ENCODE results near the gene CEP162.
"Not testable (repeated sequence)": the region's sequence is repeated elsewhere in the genome, so short reads cannot be mapped to it uniquely, and the experiment has no call there.

The CEP162 gene

DNA sequence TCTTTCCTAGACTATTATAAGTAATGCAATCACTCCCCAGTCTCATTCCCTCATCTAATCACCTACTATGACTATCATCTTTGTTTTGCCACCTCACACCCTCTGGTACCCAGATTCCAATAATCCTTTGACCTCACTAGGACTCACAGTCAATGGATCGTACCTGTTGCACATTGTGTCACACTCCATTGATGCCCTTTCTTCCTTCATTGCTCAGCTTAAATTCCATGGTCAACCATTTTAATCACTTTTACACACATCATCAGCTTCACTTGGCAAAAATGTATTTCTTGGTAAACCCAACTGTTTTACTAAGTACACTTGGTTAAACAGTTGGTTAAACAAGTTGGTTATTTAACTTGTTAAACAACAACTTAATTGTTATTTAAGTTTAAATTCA, 44.0 kb downstream of the CEP162 start:
- H3K36me3 ChIP-seq (ENCODE audit: insufficient read depth, low read length) = peaks cover 11% of the 10 kb centered on the region
- H3K27me3 ChIP-seq (ENCODE audit: control insufficient read depth in 1 of 2, insufficient read depth in 2 of 2, low read length in 2 of 2) = no peaks in the 10 kb centered on the region
- H3K9ac ChIP-seq (ENCODE audit: low read length) = no peak overlapping the region
- no peaks in the 10 kb centered on the region for H3K4me1 ChIP-seq (ENCODE audit: insufficient read depth, low read length)
- no peaks in the 10 kb centered on the region for H3K9me3 ChIP-seq (ENCODE audit: low read length)
- H3K4me3 ChIP-seq (ENCODE audit: low read depth in 1 of 2, low read length in 2 of 2) = no peak overlapping the region
- no peak overlapping the region for H3K27ac ChIP-seq (ENCODE audit: low read depth, low read length)

DNA sequence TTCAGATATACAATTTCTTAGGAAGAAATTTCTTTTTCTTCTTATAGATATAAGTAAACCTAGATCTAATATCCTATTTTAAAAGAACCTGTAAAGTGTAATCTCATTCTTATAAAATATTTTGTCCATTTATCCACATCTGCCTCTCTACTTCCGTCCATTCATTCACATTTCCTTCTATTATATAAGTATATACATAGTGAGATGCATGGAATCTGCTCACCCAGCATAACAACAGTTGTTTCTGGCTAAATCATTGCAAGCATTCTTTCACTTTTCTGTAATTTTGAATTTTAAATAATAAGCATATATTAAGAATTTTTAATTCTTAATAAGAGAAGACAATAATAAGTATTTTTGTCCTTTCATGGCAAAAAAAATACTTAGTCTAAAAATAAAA, 45.4 kb downstream of the CEP162 start:
- no peaks in the 10 kb centered on the region for H3K27me3 ChIP-seq (ENCODE audit: control insufficient read depth in 1 of 2, insufficient read depth in 2 of 2, low read length in 2 of 2)
- H3K27ac ChIP-seq (ENCODE audit: low read depth, low read length) = no peak overlapping the region
- H3K9me3 ChIP-seq (ENCODE audit: low read length) = no peaks in the 10 kb centered on the region
- no peaks in the 10 kb centered on the region for H3K4me1 ChIP-seq (ENCODE audit: insufficient read depth, low read length)
- no peak overlapping the region for H3K9ac ChIP-seq (ENCODE audit: low read length)
- H3K36me3 ChIP-seq (ENCODE audit: insufficient read depth, low read length) = peaks cover 11% of the 10 kb centered on the region
- no peak overlapping the region for H3K4me3 ChIP-seq (ENCODE audit: low read depth in 1 of 2, low read length in 2 of 2)

- Histone ChIP-seq H3K36me3 (ENCODE audit: insufficient read depth, low read length) (peaks cover 4% of the 10 kb centered on the region), H3K27ac (ENCODE audit: low read depth, low read length) (no peak overlapping the region), H3K27me3 (ENCODE audit: control insufficient read depth in 1 of 2, insufficient read depth in 2 of 2, low read length in 2 of 2) (no peaks in the 10 kb centered on the region), H3K9me3 (ENCODE audit: low read length) (no peaks in the 10 kb centered on the region), H3K4me3 (ENCODE audit: low read depth in 1 of 2, low read length in 2 of 2) (no peak overlapping the region), H3K4me1 (ENCODE audit: insufficient read depth, low read length) (no peaks in the 10 kb centered on the region), H3K9ac (ENCODE audit: low read length) (no peak overlapping the region)
These were observed 50.2 kb downstream of the CEP162 start for GRCh38 chr6:84177241-84177640.

GRCh38 chr6:84172574-84172973, 54.9 kb downstream of the CEP162 start:
- H3K27me3 ChIP-seq (ENCODE audit: control insufficient read depth in 1 of 2, insufficient read depth in 2 of 2, low read length in 2 of 2) = no peaks in the 10 kb centered on the region
- peaks cover 6% of the 10 kb centered on the region for H3K36me3 ChIP-seq (ENCODE audit: insufficient read depth, low read length)
- no peak overlapping the region for H3K4me3 ChIP-seq (ENCODE audit: low read depth in 1 of 2, low read length in 2 of 2)
- H3K27ac ChIP-seq (ENCODE audit: low read depth, low read length) = no peak overlapping the region
- H3K4me1 ChIP-seq (ENCODE audit: insufficient read depth, low read length) = no peaks in the 10 kb centered on the region
- no peak overlapping the region for H3K9ac ChIP-seq (ENCODE audit: low read length)
- no peaks in the 10 kb centered on the region for H3K9me3 ChIP-seq (ENCODE audit: low read length)

DNA sequence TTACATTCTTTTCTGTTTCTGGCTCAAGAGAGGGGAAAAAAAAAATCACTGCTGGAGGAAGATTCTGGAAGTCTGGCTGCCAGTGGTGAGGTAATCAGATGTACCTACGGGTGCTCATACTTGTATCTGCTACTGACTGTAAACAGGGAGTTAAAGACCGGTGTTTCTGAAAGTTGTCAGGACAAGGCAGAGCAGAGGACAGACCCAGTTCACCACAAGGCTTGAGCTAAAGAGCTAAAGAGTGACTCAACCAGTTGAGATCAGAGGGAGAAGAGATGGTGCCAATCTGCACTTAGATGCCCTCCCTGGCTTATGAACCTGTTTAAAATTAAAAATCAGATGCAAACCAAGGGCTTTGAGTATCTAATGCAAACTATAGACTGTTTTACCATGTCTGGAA, 55.4 kb downstream of the CEP162 start:
- peaks cover 11% of the 10 kb centered on the region for H3K36me3 ChIP-seq (ENCODE audit: insufficient read depth, low read length)
- no peak overlapping the region for H3K4me3 ChIP-seq (ENCODE audit: low read depth in 1 of 2, low read length in 2 of 2)
- H3K9me3 ChIP-seq (ENCODE audit: low read length) = no peaks in the 10 kb centered on the region
- H3K4me1 ChIP-seq (ENCODE audit: insufficient read depth, low read length) = no peaks in the 10 kb centered on the region
- no peak overlapping the region for H3K9ac ChIP-seq (ENCODE audit: low read length)
- no peaks in the 10 kb centered on the region for H3K27me3 ChIP-seq (ENCODE audit: control insufficient read depth in 1 of 2, insufficient read depth in 2 of 2, low read length in 2 of 2)
- no peak overlapping the region for H3K27ac ChIP-seq (ENCODE audit: low read depth, low read length)

GRCh38 chr6:84167457-84167856, 60.0 kb downstream of the CEP162 start:
- Histone ChIP-seq H3K4me3 (ENCODE audit: low read depth in 1 of 2, low read length in 2 of 2) (no peak overlapping the region), H3K27me3 (ENCODE audit: control insufficient read depth in 1 of 2, insufficient read depth in 2 of 2, low read length in 2 of 2) (no peaks in the 10 kb centered on the region), H3K9ac (ENCODE audit: low read length) (no peak overlapping the region), H3K4me1 (ENCODE audit: insufficient read depth, low read length) (no peaks in the 10 kb centered on the region), H3K36me3 (ENCODE audit: insufficient read depth, low read length) (peaks cover 6% of the 10 kb centered on the region), H3K27ac (ENCODE audit: low read depth, low read length) (no peak overlapping the region), H3K9me3 (ENCODE audit: low read length) (no peaks in the 10 kb centered on the region)

DNA sequence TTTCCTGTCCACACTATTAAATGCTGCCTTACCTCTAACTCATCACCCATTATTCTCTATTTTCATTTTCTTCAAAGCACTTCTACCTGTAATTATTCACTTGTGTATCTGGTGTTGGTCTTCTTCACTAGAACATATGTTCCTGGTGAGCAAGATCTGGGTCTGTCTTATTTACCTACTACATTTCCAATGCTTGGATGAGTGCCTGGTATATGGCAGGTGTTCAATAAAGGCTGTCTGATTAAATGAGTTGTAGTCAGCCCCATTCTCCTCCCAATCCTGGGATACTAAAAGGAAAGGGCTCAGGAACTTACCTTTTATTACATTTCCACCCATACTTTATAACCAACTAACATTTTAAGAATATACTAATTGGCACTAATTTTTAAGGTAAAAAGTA, 61.0 kb downstream of the CEP162 start:
- Histone ChIP-seq H3K27ac (ENCODE audit: low read depth, low read length) (no peak overlapping the region), H3K4me1 (ENCODE audit: insufficient read depth, low read length) (no peaks in the 10 kb centered on the region), H3K9ac (ENCODE audit: low read length) (no peak overlapping the region), H3K27me3 (ENCODE audit: control insufficient read depth in 1 of 2, insufficient read depth in 2 of 2, low read length in 2 of 2) (no peaks in the 10 kb centered on the region), H3K4me3 (ENCODE audit: low read depth in 1 of 2, low read length in 2 of 2) (no peak overlapping the region), H3K36me3 (ENCODE audit: insufficient read depth, low read length) (peaks cover 6% of the 10 kb centered on the region), H3K9me3 (ENCODE audit: low read length) (no peaks in the 10 kb centered on the region)

- H3K4me3 ChIP-seq (ENCODE audit: low read depth in 1 of 2, low read length in 2 of 2); H3K9ac ChIP-seq (ENCODE audit: low read length); H3K4me1 ChIP-seq (ENCODE audit: insufficient read depth, low read length); H3K27me3 ChIP-seq (ENCODE audit: control insufficient read depth in 1 of 2, insufficient read depth in 2 of 2, low read length in 2 of 2); H3K9me3 ChIP-seq (ENCODE audit: low read length); H3K27ac ChIP-seq (ENCODE audit: low read depth, low read length): not testable (repeated sequence)
- H3K36me3 ChIP-seq (ENCODE audit: insufficient read depth, low read length) = peaks cover 11% of the 10 kb centered on the region
These were observed 63.1 kb downstream of the CEP162 start for GRCh38 chr6:84164328-84164727.

GRCh38 chr6:84161190-84161589, 66.3 kb downstream of the CEP162 start:
- Histone ChIP-seq H3K36me3 (ENCODE audit: insufficient read depth, low read length) (peaks cover 12% of the 10 kb centered on the region), H3K27me3 (ENCODE audit: control insufficient read depth in 1 of 2, insufficient read depth in 2 of 2, low read length in 2 of 2) (no peaks in the 10 kb centered on the region), H3K4me3 (ENCODE audit: low read depth in 1 of 2, low read length in 2 of 2) (no peak overlapping the region)

GRCh38 chr6:84156306-84156705, 71.1 kb downstream of the CEP162 start:
- Histone ChIP-seq H3K27me3 (ENCODE audit: control insufficient read depth in 1 of 2, insufficient read depth in 2 of 2, low read length in 2 of 2) (no peaks in the 10 kb centered on the region), H3K9me3 (ENCODE audit: low read length) (no peaks in the 10 kb centered on the region), H3K36me3 (ENCODE audit: insufficient read depth, low read length) (peaks cover 17% of the 10 kb centered on the region), H3K4me3 (ENCODE audit: low read depth in 1 of 2, low read length in 2 of 2) (no peak overlapping the region), H3K4me1 (ENCODE audit: insufficient read depth, low read length) (no peaks in the 10 kb centered on the region), H3K9ac (ENCODE audit: low read length) (no peak overlapping the region), H3K27ac (ENCODE audit: low read depth, low read length) (no peak overlapping the region)

More at GRCh38 chr6:84161190-84161589, 66.3 kb downstream of the CEP162 start:
- H3K9ac ChIP-seq (ENCODE audit: low read length) = no peak overlapping the region
- H3K4me1 ChIP-seq (ENCODE audit: insufficient read depth, low read length) = no peaks in the 10 kb centered on the region
- no peaks in the 10 kb centered on the region for H3K9me3 ChIP-seq (ENCODE audit: low read length)
- no peak overlapping the region for H3K27ac ChIP-seq (ENCODE audit: low read depth, low read length)

DNA sequence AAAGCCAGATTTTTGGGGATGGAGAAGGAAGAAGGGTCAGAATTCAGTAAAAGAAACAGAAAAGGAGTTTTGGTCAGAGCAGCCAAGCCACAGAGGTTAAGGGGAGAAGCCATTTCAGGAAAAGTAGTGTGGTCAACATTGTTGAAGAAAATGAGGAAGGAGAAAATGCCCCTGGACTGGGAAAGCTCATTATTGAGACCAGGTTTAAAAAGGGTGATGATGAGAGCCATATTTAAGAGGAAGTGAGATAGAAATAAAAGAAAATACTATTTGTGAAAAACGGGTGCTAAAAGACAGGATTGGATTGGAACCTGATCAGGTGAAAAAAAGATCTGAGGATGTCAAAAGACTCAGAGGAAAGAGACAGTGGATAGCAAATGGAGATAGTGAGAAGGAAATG, 75.8 kb downstream of the CEP162 start:
- Histone ChIP-seq H3K4me1 (ENCODE audit: insufficient read depth, low read length) (no peaks in the 10 kb centered on the region), H3K4me3 (ENCODE audit: low read depth in 1 of 2, low read length in 2 of 2) (no peak overlapping the region), H3K9me3 (ENCODE audit: low read length) (no peaks in the 10 kb centered on the region), H3K27me3 (ENCODE audit: control insufficient read depth in 1 of 2, insufficient read depth in 2 of 2, low read length in 2 of 2) (no peaks in the 10 kb centered on the region), H3K36me3 (ENCODE audit: insufficient read depth, low read length) (peaks cover 10% of the 10 kb centered on the region), H3K27ac (ENCODE audit: low read depth, low read length) (no peak overlapping the region), H3K9ac (ENCODE audit: low read length) (no peak overlapping the region)

- Histone ChIP-seq H3K4me3 (ENCODE audit: low read depth in 1 of 2, low read length in 2 of 2) (no peak overlapping the region), H3K27me3 (ENCODE audit: control insufficient read depth in 1 of 2, insufficient read depth in 2 of 2, low read length in 2 of 2) (no peaks in the 10 kb centered on the region), H3K4me1 (ENCODE audit: insufficient read depth, low read length) (no peaks in the 10 kb centered on the region), H3K36me3 (ENCODE audit: insufficient read depth, low read length) (peaks cover 10% of the 10 kb centered on the region), H3K9ac (ENCODE audit: low read length) (no peak overlapping the region), H3K9me3 (ENCODE audit: low read length) (no peaks in the 10 kb centered on the region), H3K27ac (ENCODE audit: low read depth, low read length) (no peak overlapping the region)
These were observed 76.7 kb downstream of the CEP162 start for GRCh38 chr6:84150705-84151104.

All from muscle layer of colon (tissue), 2 donors.